GM12891 (cell line): ENCODE measurements around the gene SIK2.

Experiments used
- DNase-seq: peaks from one replicate; pipeline ENCODE4 v3.0.0; 2011; ENCODE audit warnings: low spot score; ENCODE audit not compliant: insufficient read length
- FAIRE-seq: peaks from 2 replicates; lab custom pipeline; 2011; peaks lifted over from hg19 to GRCh38; lab: Jason Lieb, UNC
- PAX5 ChIP-seq: IDR thresholded peaks from 2 replicates; pipeline ENCODE4 v1.6.1; 2011; ENCODE audit warnings: low read length, moderate library complexity, mild to moderate bottlenecking; ENCODE audit not compliant: insufficient read depth, severe bottlenecking
- POLR2A ChIP-seq: IDR thresholded peaks from 2 replicates; pipeline ENCODE4 v1.6.1; 2011; ENCODE audit warnings: low read depth, low read length, control low read depth
- POLR2AphosphoS5 ChIP-seq: IDR thresholded peaks from 2 replicates; pipeline ENCODE4 v1.6.1; 2011; ENCODE audit warnings: low read depth, low read length, control low read depth
- POU2F2 ChIP-seq: IDR thresholded peaks from 2 replicates; pipeline ENCODE4 v1.6.1; 2011; ENCODE audit warnings: low read depth, mild to moderate bottlenecking, control low read depth, low read length, moderate library complexity
- SPI1 ChIP-seq: IDR thresholded peaks from 2 replicates; pipeline ENCODE4 v1.6.1; 2011; ENCODE audit warnings: low read depth, low read length, control low read depth
- TAF1 ChIP-seq: IDR thresholded peaks from 2 replicates; pipeline ENCODE4 v1.6.1; 2011; ENCODE audit warnings: low read depth, low read length, control low read depth

Gene SIK2

GRCh38 chr11:111562692-111563389, 39.4 kb upstream of the SIK2 start:
- FAIRE-seq (no peak), DNase-seq (no peak)
- TF ChIP-seq SPI1 (peak; percentile 26; the same call in 1 of the 2 replicates), POLR2AphosphoS5 (no peak)

GRCh38 chr11:111565114-111565720, 37.0 kb upstream of the SIK2 start:
- no peak for DNase-seq
- no peak for TF ChIP-seq PAX5
- no peak for TF ChIP-seq SPI1
- TF ChIP-seq TAF1 = no peak
- no peak for TF ChIP-seq POU2F2
- no peak for TF ChIP-seq POLR2AphosphoS5
- TF ChIP-seq POLR2A = no peak
- FAIRE-seq = peak; percentile 90

GRCh38 chr11:111566324-111566723, 35.9 kb upstream of the SIK2 start:
- no peak for TF ChIP-seq TAF1
- FAIRE-seq (no peak), DNase-seq (no peak)

GRCh38 chr11:111569476-111569875, 32.8 kb upstream of the SIK2 start:
- DNase-seq = no peak
- TF ChIP-seq SPI1 (no peak), PAX5 (no peak), TAF1 (no peak), POU2F2 (no peak), POLR2A (no peak), POLR2AphosphoS5 (no peak)

GRCh38 chr11:111570796-111571195, 31.5 kb upstream of the SIK2 start:
- no peak for TF ChIP-seq POU2F2
- no peak for TF ChIP-seq TAF1
- TF ChIP-seq SPI1 = no peak
- no peak for TF ChIP-seq POLR2AphosphoS5
- no peak for TF ChIP-seq POLR2A
- no peak for TF ChIP-seq PAX5

More at GRCh38 chr11:111569476-111569875, 32.8 kb upstream of the SIK2 start:
- FAIRE-seq = no peak

GRCh38 chr11:111571829-111572501, 30.3 kb upstream of the SIK2 start:
- no peak for DNase-seq
- TF ChIP-seq POLR2A (no peak), POU2F2 (no peak), TAF1 (no peak), POLR2AphosphoS5 (no peak), SPI1 (no peak), PAX5 (no peak)
- FAIRE-seq = no peak

More at GRCh38 chr11:111570796-111571195, 31.5 kb upstream of the SIK2 start:
- FAIRE-seq = no peak
- no peak for DNase-seq

GRCh38 chr11:111572581-111572980, 29.7 kb upstream of the SIK2 start:
- TF ChIP-seq SPI1 (no peak), PAX5 (no peak), POLR2A (no peak), POLR2AphosphoS5 (no peak), TAF1 (no peak)
- DNase-seq (no peak), FAIRE-seq (no peak)

GRCh38 chr11:111573821-111574249, 28.4 kb upstream of the SIK2 start:
- FAIRE-seq (no peak), DNase-seq (no peak)
- no peak for TF ChIP-seq TAF1
- no peak for TF ChIP-seq PAX5
- no peak for TF ChIP-seq POLR2A
- no peak for TF ChIP-seq SPI1
- TF ChIP-seq POU2F2 = no peak
- TF ChIP-seq POLR2AphosphoS5 = no peak

GRCh38 chr11:111574373-111575225, 27.6 kb upstream of the SIK2 start:
- DNase-seq = no peak
- TF ChIP-seq TAF1 = no peak
- TF ChIP-seq PAX5 = no peak
- TF ChIP-seq POLR2A = no peak
- TF ChIP-seq SPI1 = no peak

More at GRCh38 chr11:111574373-111575225, 27.6 kb upstream of the SIK2 start:
- FAIRE-seq = no peak
